Measurements from ENCODE around the gene PID1.
"Not testable (repeated sequence)": the region's sequence is repeated elsewhere in the genome, so short reads cannot be mapped to it uniquely, and the experiment has no call there.

Gene PID1

DNA sequence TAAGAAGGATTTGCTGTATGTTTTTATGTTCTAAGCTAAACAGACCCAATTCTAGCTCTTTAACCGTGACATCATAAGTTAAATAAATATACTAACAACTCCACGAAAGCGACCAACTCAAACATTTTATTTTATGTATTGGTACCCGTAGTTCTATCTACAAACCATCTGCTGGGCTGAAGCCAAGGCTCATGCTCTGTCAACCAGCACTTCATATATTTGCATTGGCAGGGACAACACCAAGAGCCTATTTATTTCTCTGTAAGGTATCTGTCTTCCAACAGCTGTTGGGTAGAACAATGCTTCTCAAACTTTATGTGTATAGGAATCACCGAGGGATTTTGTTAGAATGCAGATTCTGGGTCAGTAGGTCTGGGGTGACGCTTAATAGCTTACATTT, 64.5 kb downstream of the PID1 start:
- DNase-seq = no peak

DNA sequence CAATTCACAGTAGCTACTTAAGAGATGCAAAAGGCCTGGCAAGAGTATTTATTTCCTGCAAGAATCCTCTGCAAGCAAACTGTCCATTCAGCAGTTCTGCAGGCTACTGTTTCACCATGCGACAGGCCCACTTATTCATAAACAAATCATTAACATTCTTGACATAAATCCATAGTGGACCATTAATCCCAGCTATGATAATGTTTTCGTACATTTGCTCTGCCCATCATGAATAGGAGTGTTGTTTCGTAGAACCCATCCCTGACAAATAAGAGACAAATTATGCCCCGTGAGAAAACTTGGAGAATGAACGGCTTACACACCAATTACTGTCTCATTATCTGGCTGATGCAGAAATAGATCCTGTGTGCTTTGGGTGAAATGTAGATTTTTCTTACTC, 65.4 kb downstream of the PID1 start:
- no peak for DNase-seq

DNA sequence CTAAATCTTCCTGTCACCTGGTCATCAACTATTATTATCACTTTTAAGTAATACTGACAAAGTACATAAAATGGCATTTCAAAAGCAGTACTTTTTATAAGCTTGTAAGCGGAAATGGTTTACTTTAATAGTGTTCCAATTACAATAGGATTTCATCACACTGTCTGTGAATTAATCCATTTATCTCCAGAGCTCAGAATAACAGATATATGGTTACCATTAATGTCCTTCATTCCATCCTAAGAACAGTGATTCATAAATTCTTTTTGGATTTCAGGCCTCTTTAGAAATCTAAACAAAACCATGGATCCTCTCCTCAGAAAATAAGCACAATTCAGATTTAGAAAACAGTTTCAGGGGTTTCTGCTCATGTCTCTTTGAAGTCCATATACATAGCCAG, 68.4 kb downstream of the PID1 start:
- DNase-seq = no peak

DNA sequence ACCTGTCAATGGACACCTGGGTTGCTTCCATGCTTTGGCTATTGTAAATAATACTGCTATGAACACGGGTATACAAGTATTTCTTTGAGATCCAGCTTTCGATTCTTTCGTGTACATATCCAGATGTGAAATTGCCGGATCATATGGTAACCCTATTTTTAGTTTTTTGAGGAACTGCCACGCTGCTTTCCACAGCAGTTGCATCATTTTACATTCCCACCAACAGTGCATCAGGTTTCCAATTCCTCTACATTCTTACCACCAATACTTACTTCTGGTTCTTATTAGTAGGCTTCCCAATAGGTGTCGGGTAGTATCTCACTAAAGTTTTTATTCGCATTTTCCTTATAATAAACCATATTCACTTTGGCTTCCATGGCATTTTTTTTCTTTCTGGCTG, 69.6 kb downstream of the PID1 start:
- DNase-seq = no peak

DNA sequence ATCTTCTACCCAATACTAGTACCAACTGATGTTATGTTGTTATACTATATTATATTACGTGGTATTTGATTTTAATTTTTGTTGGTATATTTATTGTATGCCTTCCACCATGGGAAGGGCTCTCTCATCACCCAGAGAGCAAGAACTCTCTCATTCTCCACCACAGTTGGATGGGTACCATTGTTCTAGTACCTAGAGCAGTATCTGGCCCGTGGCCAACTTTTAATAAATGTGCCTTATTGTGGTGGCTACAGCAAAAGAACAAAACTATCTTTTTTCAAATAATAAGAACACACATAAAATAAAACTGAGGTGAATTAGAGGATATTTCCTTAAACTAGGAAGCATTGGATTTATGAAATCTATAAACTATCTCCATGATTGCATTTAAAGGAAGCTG, 71.8 kb downstream of the PID1 start:
- DNase-seq = no peak

DNA sequence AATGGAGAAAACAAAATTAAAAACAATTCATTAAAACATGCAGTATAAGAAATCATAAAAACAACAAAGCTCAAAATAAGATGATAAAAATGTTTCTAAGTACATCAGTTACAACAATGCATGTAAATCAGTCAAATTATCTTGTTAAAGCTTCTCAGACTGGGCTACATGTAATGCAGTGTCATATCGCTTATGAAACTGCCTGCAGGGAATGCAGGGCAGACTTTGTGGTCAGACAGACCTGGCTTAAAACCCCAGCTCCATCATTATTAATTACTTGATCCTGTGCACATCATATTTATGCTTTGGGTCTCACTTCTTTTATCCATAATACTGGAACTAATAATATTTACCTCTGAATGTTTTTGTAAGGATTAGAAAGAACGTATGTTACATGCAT, 74.6 kb downstream of the PID1 start:
- DNase-seq = no peak

DNA sequence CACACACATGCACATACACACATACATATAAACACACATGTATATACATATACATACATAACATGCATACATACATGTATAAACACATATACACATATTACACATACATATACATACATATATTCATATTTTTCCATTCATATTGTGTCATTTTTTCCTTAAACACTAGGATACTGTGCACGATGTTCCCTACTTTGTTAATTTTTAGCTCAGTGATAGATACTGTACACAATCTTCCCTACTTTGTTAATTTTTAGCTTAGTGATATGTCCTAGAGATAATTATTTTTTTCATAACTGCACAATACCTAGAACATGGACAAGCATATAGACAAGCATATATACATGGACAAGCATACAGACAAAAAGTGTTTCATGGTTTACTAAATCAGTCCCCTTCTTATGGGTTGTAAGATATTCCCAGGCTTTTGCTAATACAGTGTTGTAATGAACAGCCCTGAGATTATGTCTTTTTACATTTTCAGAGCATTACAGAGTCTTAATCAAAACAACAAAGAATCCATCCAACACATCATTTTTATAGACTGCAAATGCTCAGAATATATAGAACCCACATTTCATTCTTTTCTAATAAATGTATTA, 75.6 kb downstream of the PID1 start:
- DNase-seq = no peak

DNA sequence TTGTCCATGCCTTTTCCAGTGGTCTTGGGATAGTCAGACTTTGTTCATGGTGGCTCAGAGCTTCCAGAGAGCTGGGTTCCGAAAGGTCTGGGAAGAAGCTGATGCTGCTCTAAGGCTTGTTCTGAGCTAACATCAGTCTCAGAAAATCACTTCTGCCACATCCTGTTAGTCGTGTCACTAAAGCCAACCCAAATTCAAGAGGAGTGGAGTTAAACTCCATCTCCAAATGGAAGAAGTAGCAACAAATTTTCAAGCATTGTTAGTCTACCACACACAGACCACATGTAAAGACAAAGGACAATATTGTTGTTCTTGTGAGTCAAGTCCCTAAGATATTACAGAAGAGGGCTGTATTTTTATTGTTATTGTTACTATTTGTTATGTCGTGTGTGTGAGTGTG, 77.8 kb downstream of the PID1 start:
- DNase-seq = no peak

DNA sequence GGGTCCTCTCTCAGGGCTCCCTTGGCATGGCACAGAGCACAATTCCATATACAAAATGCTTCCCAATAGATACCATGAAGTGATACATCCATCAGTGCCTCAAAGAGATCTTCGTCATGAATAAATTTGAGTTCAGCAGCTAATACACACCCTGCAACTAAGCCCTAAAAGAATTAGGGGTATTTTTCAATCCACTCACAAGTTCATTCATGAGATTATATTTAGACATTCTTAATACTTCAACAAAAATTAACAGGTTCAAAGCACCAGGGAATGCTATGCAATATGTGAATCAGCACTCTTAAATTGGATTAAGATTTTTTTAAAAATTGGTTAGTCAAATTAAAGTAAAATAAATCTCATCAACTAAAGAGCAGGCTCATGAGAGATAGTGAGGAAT, 79.7 kb downstream of the PID1 start:
- no peak for DNase-seq

DNA sequence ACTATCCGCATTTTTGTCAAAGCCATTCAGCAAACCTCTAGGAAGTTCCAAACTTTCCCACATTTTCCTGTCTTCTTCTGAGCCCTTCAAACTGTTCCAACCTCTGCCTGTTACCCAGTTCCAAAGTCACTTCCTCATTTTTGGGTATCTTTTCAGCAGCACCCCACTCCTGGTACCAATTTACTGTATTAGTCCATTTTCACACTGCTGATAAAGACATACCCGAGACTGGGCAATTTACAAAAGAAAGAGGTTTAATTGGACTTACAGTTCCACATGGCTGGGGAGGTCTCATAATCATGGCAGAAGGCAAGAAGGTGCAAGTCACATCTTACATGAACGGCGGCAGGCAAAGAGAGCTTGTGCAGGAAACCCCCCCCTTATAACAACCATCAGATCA, 84.0 kb downstream of the PID1 start:
- DNase-seq = not testable (repeated sequence)

DNA sequence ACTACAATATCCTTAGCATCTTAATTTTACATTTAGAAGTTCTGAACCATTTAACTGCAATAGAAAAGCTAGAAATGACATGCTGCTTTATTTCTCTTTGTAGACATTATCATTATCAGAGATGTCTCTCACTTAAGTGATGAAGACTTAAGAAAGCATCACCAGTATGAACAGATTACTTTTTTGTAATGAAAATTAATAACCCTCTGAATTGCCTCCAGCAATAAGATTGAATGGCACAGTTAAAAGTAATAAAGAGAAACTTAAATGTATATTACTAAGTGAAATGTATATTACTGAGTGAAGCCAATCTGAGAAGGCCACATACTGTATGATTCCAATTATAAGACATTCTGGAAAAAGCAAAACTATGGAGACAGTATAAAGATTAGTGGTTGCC, 89.4 kb downstream of the PID1 start:
- DNase-seq = no peak

DNA sequence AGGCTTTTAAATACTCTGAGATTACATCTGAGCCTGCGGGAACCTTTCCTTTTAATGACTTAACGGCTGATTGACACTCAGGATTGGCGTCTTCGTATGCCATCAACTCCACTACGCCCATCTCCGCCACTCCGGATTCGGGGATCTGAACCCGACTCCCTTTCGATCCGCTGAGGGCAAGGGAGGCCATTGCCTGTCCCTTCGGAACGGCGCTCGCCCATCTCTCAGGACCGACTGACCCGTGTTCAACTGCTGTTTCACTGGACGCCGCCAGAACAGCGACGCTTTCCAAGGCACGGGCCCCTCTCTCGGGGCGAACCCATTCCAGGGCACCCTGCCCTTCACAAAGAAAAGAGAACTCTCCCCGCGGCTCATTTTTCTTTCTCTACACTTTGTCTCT, 90.4 kb downstream of the PID1 start:
- no peak for DNase-seq

DNA sequence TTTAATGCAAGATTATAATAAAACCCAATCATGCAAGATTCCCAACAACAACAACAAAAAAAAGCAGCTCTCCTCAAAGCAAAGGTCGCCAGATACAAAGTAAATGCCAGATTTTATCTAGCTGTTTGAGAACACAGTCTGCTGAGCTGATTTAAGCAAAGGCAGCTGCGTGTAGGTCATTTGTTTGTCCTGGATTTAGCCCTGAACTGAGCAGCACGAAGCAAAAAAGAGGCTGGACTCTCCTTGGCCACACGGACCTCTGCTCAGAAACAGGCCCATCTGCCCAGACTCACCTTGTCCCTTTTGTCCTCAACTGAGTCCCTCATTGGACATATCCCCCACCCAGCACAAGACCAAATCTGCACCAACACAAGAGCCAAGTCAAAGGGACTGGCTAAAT, 91.5 kb downstream of the PID1 start:
- DNase-seq = no peak

DNA sequence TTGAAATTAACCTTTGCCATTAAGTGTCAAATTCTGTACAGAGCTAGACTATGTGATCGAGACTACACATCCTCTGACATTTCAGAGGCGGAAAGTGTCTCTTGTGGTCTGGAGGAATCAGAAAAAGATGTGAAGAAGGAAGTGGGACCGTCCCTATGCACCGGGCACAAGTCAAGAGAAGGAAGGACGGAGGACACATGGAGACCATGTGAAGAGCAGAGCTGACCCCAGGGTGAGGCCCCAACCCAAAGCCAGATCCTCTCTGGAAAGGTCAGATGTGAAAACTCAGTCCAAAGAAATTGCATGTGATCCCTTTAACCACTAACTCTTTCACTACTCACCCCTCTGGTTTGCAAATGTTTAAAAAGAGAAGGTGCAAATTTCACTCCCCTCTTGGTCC, 92.4 kb downstream of the PID1 start:
- no peak for DNase-seq

DNA sequence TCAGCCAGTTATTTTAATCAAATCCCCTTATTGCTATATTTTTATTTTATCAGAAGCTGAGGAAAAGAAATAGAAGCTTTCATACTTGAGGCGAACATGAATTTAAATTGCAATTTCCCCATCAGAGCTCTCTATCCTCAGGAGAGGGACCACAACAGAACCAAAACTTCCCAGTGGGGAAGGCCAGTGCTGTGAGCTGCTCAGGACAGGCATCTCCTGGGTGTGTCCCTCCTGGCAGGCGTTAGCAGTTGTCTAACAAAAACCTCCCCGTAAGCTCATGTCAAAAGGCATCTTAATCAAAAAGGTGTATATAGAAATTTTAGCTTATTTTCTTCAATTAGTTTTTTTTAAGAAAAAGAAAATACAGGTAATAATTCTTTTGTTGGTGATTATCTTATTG, 93.0 kb downstream of the PID1 start:
- DNase-seq = no peak

DNA sequence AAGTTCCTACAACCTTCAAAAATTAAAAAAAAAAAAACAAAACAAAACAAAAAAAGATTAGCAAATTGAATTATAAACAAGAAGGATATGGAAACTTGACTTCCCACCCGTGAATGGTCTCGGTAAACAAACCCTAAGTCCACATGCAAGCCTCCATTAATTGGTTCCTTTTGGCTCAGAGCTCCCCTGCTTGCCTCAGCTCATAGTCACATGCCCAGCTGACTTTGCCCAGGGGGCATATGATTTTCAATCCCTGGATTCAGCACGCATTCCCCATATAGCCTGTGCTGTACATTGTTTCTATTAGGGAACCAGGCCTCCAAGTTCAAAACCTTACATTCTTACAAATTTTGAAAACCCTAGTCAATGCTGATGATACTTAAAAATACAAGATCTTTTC, 95.0 kb downstream of the PID1 start:
- no peak for DNase-seq

DNA sequence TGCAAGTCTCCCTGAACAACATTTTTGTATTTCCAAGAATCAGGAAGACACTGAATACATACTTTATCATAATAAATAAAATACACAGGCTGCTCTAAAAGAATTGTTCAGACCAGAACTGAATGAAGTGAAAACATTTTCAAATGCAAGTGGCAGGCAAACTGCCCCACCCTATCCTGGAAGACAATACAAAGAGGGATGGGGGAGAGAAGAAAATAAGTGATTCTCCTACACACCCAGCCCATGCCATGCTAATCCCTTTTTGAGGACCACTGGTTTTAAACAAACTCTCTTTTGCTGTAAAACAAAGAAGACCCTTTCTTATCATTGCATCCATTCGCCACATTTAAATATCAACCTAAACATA, 95.6 kb downstream of the PID1 start:
- no peak for DNase-seq

DNA sequence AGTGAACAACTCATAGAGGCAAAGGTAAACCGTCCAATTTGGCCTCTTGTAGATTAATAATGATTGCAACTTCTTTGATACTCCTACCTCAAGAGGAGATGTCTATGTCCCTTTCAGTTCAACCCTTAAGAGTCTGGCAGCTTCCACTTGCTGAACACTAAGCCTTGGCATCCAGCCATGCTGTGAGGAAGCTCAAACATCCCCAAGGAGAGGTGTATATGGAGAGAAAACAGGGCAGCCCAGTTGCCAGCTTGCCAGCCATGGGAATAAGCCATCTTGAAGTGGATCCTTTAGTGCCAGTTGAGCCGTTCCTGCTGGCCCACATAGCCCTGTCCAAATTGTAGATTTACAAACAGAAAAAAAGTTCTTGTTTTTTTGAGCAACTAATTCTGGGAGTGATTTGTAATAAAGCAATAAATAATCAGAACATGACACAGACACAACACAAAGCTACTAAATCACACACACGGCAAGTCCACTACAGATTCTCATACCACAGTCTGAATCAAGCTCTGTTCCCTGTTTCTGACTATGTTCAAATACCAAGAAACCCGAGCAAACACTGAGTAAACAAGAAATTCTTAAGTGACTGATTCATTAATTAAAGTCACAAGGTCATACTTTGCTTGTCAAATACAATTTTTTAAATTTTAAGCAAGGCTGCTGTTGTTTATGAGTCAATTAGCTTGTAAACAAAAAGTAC, 96.1 kb downstream of the PID1 start:
- DNase-seq = no peak

DNA sequence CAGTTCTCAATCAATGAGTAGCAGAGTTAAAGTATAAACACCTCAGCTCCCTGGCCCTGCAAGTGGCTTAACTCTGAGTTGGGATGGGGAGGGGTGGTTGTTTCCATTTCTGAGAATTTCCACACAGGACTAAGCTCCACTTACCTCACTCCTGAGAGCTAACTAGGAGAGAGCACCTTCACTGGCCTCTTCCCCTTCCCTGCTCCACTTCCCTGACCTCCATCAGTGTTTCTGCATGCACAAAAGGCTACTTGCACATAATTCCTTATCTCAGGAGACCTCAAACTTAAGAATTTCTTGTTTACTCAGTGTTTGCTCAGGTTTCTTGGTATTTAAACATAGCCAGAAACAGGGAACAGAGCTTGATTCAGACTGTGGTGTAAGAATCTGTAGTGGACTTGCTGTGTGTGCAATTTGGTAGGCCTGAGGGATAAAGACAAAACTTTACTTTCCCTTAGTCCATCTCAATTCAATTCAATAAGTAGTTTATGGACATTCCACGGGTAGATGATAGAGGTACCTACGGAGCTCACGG, 97.2 kb downstream of the PID1 start:
- DNase-seq = no peak

DNA sequence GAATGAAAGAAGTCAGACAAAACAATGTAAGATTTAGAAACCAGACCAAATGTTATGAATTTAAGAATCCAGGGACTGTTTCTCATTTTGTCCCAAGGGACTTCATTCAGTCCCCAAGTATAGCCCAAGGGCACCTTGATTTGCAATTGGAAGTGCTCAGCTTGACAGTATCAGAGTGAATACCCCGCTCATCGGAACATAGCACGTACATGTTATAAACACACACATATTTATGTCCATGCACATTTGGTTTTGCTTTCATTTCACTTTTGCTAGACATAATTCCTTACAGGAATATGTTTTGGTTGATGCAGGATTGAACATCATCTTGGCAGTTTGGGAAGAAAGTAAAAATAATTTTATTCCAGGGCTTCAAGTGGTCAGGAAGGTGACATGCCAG, 100.2 kb downstream of the PID1 start:
- no peak for DNase-seq

DNA sequence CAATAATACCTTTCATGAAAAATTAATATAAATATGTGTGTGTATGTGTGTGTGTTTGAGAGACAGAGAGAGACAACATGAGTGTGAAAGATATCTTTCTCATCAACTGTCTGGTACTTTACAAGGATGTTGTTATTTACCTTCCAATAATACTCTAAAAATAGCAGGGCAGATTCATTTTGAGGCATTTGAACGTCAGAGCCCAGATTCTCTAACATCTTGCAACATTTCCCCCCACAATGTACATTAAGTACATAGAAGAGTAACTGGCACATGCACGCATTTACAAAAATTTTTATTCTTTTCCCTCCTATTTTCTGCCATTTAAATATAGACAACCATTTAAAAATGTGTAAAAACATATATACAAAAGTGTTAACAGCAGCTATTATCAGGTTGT, 100.9 kb downstream of the PID1 start:
- DNase-seq = no peak

DNA sequence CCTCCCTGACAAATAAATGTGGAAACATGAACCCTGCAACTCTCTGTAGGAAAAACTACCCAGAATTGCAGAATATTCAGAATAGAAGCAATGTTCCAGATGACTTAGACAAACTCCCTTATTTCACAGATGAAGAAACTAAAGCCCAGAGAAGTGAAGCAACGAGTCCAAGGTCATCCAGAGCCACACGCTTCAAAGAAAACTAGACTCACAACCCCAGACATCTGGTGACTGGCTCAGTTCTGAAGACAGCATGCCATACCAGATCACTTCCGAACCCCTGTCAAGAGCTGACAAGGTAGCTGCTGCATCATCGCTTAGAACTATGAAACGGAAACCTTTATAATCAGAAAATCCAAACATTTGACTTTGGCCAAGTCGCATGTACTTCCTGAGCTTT, 101.3 kb downstream of the PID1 start:
- DNase-seq = no peak

DNA sequence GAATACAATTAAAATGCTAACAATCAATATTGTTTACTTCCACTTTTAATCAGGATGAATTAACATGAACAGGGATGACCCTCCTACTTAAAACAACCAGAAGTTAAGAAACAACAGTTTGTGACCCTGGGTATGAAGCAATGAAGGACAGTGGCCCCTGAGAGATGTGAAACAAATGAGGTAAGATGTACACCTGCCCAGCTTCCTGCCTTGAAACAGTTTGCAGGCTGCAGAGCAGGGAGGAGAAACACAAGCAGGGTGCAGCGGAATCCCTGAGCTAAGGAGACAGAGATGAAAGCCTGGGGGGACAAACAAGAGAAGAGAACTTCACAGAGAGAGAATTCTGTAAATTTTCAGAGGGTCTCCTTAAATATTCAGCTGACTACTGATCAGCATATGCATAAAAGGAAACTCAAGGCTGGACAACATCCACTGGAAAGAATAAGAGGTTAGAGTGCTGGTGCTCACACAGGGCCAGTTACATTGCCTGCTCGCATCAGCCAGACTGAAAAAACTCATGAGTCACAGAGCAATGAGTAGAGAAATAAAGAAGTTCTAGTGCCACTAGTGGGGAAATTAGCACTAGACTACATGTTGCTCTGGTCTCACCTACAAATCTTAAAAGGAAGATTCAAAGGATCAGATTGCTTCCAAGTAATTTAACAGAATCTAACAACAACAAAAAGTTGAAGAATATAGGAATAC, 106.4 kb downstream of the PID1 start:
- no peak for DNase-seq

DNA sequence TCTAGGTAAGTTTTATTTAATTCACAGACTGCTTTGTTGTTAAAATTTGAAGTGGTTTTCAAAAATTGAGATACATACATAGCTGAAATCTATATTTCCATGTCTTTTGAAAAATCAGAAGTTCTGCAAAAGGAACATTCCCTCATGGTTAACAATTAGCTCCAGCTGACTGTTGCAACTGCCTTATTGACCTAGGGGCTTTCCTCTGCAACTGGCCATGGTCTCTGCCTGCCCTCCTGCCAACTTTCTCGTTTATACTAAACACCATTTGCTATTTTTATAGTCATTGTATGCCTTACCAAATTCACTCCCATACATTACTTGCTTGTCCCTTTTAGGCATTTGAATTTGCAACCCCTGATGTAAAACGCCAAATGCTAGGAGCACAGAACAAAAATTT, 107.2 kb downstream of the PID1 start:
- no peak for DNase-seq

DNA sequence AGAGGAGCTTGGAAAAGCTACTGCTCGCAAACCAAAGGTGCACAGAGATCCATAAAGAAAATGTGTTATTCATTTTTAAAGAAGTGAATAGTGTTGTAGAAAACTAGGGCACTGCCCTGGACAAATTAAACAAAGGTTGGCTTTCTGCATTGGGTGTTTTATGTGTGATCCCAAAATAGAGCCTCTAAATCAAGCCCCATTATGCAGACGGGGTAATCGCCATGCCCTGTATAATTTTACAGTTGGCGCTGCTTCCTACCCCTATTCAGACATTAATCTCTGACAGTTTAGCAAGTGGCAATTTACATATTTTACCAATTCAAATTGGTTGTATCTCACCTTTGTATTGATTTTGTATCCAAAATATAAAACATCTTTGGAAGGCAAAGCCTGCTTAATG, 109.1 kb downstream of the PID1 start:
- no peak for DNase-seq

Data from DMS 273 treated with DMSO at 0.1 percent for 48 hours (cell line).